Neural cell (in vitro differentiated cells): ENCODE measurements around the gene PIGK.

Experiments used
- EZH2 ChIP-seq: fragments of 200-600, 300-800 bp; shearing (Covaris generic), sonication (generic); IDR thresholded peaks from 2 replicates; pipeline ENCODE4 v1.6.1; 2014; ENCODE audit warnings: antibody characterized with exemption, low read length, borderline replicate concordance, mild to moderate bottlenecking; ENCODE audit not compliant: insufficient read depth, poor library complexity, severe bottlenecking
- MXI1 ChIP-seq: fragments of 450-650 bp; conservative IDR thresholded peaks from 2 replicates; pipeline ENCODE4 v1.6.1; 2014; ENCODE audit warnings: antibody characterized with exemption, mild to moderate bottlenecking; ENCODE audit not compliant: poor library complexity, severe bottlenecking
- POLR2AphosphoS5 ChIP-seq: IDR thresholded peaks from 2 replicates; pipeline ENCODE4 v1.6.1; 2012
- RAD21 ChIP-seq: fragments of 450-650 bp; conservative IDR thresholded peaks from 2 replicates; pipeline ENCODE4 v1.6.1; 2014; ENCODE audit warnings: antibody characterized with exemption, mild to moderate bottlenecking, moderate library complexity
- TF ChIP-seq, protein P1 (sequence below): fragments of 450-650 bp; IDR thresholded peaks from 2 replicates; pipeline ENCODE4 v1.5.1; 2014; ENCODE audit warnings: antibody characterized with exemption, mild to moderate bottlenecking, moderate library complexity; ENCODE audit not compliant: poor library complexity, severe bottlenecking
- TF ChIP-seq, protein P2 (sequence below): IDR thresholded peaks from 2 replicates; pipeline ENCODE4 v1.6.1; 2012; ENCODE audit warnings: borderline replicate concordance

DNA sequence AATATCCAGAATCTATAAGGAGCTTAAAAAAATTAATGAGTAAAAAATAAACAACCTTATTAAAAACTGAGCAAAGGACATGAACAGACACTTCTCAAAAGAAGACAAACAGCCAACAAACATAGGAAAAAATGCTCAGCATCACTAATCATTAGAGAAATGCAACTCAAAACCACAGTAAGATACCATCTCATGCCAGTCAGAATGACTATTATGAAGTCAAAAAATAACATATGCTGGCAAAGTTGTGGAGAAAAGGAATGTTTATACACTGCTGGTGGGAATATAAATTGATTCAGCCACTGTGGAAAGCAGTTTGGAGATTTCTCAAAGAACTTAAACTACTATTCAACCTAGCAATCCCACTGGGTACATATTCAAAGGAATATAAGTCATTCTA, 25.3 kb downstream of the PIGK start:
- TF ChIP-seq, protein P1, sequence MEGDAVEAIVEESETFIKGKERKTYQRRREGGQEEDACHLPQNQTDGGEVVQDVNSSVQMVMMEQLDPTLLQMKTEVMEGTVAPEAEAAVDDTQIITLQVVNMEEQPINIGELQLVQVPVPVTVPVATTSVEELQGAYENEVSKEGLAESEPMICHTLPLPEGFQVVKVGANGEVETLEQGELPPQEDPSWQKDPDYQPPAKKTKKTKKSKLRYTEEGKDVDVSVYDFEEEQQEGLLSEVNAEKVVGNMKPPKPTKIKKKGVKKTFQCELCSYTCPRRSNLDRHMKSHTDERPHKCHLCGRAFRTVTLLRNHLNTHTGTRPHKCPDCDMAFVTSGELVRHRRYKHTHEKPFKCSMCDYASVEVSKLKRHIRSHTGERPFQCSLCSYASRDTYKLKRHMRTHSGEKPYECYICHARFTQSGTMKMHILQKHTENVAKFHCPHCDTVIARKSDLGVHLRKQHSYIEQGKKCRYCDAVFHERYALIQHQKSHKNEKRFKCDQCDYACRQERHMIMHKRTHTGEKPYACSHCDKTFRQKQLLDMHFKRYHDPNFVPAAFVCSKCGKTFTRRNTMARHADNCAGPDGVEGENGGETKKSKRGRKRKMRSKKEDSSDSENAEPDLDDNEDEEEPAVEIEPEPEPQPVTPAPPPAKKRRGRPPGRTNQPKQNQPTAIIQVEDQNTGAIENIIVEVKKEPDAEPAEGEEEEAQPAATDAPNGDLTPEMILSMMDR, result no peak
- TF ChIP-seq MXI1 (no peak), EZH2 (no peak), POLR2AphosphoS5 (no peak), RAD21 (no peak)
- TF ChIP-seq, protein P2, sequence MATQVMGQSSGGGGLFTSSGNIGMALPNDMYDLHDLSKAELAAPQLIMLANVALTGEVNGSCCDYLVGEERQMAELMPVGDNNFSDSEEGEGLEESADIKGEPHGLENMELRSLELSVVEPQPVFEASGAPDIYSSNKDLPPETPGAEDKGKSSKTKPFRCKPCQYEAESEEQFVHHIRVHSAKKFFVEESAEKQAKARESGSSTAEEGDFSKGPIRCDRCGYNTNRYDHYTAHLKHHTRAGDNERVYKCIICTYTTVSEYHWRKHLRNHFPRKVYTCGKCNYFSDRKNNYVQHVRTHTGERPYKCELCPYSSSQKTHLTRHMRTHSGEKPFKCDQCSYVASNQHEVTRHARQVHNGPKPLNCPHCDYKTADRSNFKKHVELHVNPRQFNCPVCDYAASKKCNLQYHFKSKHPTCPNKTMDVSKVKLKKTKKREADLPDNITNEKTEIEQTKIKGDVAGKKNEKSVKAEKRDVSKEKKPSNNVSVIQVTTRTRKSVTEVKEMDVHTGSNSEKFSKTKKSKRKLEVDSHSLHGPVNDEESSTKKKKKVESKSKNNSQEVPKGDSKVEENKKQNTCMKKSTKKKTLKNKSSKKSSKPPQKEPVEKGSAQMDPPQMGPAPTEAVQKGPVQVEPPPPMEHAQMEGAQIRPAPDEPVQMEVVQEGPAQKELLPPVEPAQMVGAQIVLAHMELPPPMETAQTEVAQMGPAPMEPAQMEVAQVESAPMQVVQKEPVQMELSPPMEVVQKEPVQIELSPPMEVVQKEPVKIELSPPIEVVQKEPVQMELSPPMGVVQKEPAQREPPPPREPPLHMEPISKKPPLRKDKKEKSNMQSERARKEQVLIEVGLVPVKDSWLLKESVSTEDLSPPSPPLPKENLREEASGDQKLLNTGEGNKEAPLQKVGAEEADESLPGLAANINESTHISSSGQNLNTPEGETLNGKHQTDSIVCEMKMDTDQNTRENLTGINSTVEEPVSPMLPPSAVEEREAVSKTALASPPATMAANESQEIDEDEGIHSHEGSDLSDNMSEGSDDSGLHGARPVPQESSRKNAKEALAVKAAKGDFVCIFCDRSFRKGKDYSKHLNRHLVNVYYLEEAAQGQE, result no peak
